IMR-90 (cell line): ENCODE results near the gene SSNA1. TPM values are rescaled to one million over a fixed set of nuclear protein-coding genes. Genes with fewer than 3 reads are reported as not detected.

ENCODE experiments used
- ATAC-seq: fragments of 200-7000 bp; cut with Tn5 transposase; 2 replicates; pipeline ENCODE4 v1.9.1; 2020; ENCODE audit warnings: low read depth, mild to moderate bottlenecking, moderate library complexity
- BruUV-seq: library from RNA; stranded (reverse); fragments of 400-500 nt; replicated peaks from 2 replicates; lab custom pipeline; 2021; lab: Mats Ljungman, UMichigan
- CTCF ChIA-PET: fragments of 300-600 bp; formaldehyde crosslinking; extraction: SDS; loops from one replicate; lab custom pipeline; 2021; ENCODE audit warnings: antibody characterized with exemption; lab: Yijun Ruan, JAX
- POLR2A ChIA-PET: fragments of 300-600 bp; sonication (Branson Sonifier 250); formaldehyde crosslinking; loops from one replicate; lab custom pipeline; 2022; ENCODE audit warnings: antibody characterized with exemption; ENCODE audit not compliant: unreplicated experiment; lab: Charles Lee
- DNase-seq: peaks from one replicate; pipeline ENCODE4 v3.0.0; 2013
- H2AFZ ChIP-seq: replicated peaks from 2 replicates; pipeline ENCODE3; 2013; ENCODE audit warnings: low read length, mild to moderate bottlenecking; ENCODE audit not compliant: poor library complexity
- H2AK5ac ChIP-seq: 2 replicates; pipeline ENCODE4 v1.6.1; 2013; ENCODE audit warnings: low read depth, low read length, inconsistent platforms
- H2AK9ac ChIP-seq: replicated peaks from 2 replicates; pipeline ENCODE3; 2013; ENCODE audit warnings: mild to moderate bottlenecking, low read depth, low read length, moderate library complexity; ENCODE audit not compliant: poor library complexity
- H2BK120ac ChIP-seq: 2 replicates; pipeline ENCODE4 v1.6.1; 2013; ENCODE audit warnings: low read depth, low read length, inconsistent platforms
- H2BK15ac ChIP-seq: 3 replicates; pipeline ENCODE4 v1.6.1; 2013; ENCODE audit warnings: low read depth, low read length, inconsistent platforms
- H2BK20ac ChIP-seq: 2 replicates; pipeline ENCODE4 v1.6.1; 2013; ENCODE audit warnings: low read depth, mild to moderate bottlenecking, inconsistent platforms, low read length, moderate library complexity
- H2BK5ac ChIP-seq: 2 replicates; pipeline ENCODE4 v1.6.1; 2013; ENCODE audit warnings: mild to moderate bottlenecking, low read depth, low read length, inconsistent platforms; ENCODE audit not compliant: poor library complexity, severe bottlenecking
- H3K14ac ChIP-seq: replicated peaks from 2 replicates; pipeline ENCODE4 v1.6.1; 2013; ENCODE audit warnings: low read depth, low read length, inconsistent platforms
- H3K18ac ChIP-seq: 2 replicates; pipeline ENCODE4 v1.6.1; 2013; ENCODE audit warnings: low read depth, low read length, control low read depth
- H3K23ac ChIP-seq: 2 replicates; pipeline ENCODE4 v1.6.1; 2013; ENCODE audit warnings: low read depth, low read length, inconsistent platforms
- H3K27ac ChIP-seq: 2 replicates; pipeline ENCODE4 v1.5.1; 2013; ENCODE audit warnings: mild to moderate bottlenecking, control low read depth, low read length; ENCODE audit not compliant: insufficient read depth
- H3K27me3 ChIP-seq: 2 replicates; pipeline ENCODE4 v1.6.1; 2013; ENCODE audit warnings: low read length; ENCODE audit not compliant: control insufficient read depth, insufficient read depth
- H3K36me3 ChIP-seq: 2 replicates; pipeline ENCODE4 v1.6.1; 2013; ENCODE audit warnings: low read length, mixed read lengths; ENCODE audit not compliant: control insufficient read depth, insufficient read depth
- H3K4ac ChIP-seq: 2 replicates; pipeline ENCODE4 v1.6.1; 2013; ENCODE audit warnings: low read depth, low read length, inconsistent platforms
- H3K4me1 ChIP-seq: 2 replicates; pipeline ENCODE4 v1.6.1; 2013; ENCODE audit warnings: low read length, mixed read lengths; ENCODE audit not compliant: control insufficient read depth, insufficient read depth
- H3K4me2 ChIP-seq: 2 replicates; pipeline ENCODE4 v1.6.1; 2013; ENCODE audit warnings: low read depth, mild to moderate bottlenecking, control low read depth, low read length, moderate library complexity
- H3K4me3 ChIP-seq: 2 replicates; pipeline ENCODE4 v1.5.1; 2013; ENCODE audit warnings: low read depth, mild to moderate bottlenecking, control low read depth, low read length, moderate library complexity; ENCODE audit not compliant: insufficient read depth
- H3K56ac ChIP-seq: 2 replicates; pipeline ENCODE4 v1.6.1; 2013; ENCODE audit warnings: low read length, inconsistent platforms; ENCODE audit not compliant: insufficient read depth; ENCODE audit errors: extremely low read depth
- H3K79me1 ChIP-seq, 2 experiments: 2 replicates each; pipeline ENCODE4 v1.6.1; 2013; ENCODE audit warnings: low read length in 2 of 2, inconsistent platforms in 1 of 2, low read depth in 1 of 2
- H3K9ac ChIP-seq: 2 replicates; pipeline ENCODE4 v1.6.1; 2013; ENCODE audit warnings: low read depth, low read length, control low read depth
- H3K9me1 ChIP-seq: 2 replicates; pipeline ENCODE4 v1.6.1; 2013; ENCODE audit warnings: low read length, inconsistent platforms; ENCODE audit not compliant: insufficient read depth
- H3K9me3 ChIP-seq: 2 replicates; pipeline ENCODE4 v1.6.1; 2013; ENCODE audit warnings: low read length; ENCODE audit not compliant: control insufficient read depth, insufficient read depth
- H4K20me1 ChIP-seq: 2 replicates; pipeline ENCODE4 v1.6.1; 2013; ENCODE audit warnings: low read length, inconsistent platforms; ENCODE audit not compliant: insufficient read depth
- H4K5ac ChIP-seq: 2 replicates; pipeline ENCODE4 v1.6.1; 2013; ENCODE audit warnings: mild to moderate bottlenecking, low read depth, low read length, control low read depth
- H4K8ac ChIP-seq, 2 experiments: 2 replicates each; pipeline ENCODE4 v1.6.1; 2013; ENCODE audit warnings: low read depth in 2 of 2, low read length in 2 of 2, control low read depth in 1 of 2, inconsistent platforms in 1 of 2
- H4K91ac ChIP-seq: 2 replicates; pipeline ENCODE4 v1.6.1; 2013; ENCODE audit warnings: low read depth, low read length, inconsistent platforms; ENCODE audit not compliant: insufficient read depth
- BHLHE40 ChIP-seq: fragments of 150-350 bp; IDR thresholded peaks from 2 replicates; pipeline ENCODE4 v1.6.1; 2016; ENCODE audit warnings: mild to moderate bottlenecking, low read depth, low read length
- CEBPB ChIP-seq: IDR thresholded peaks from 2 replicates; pipeline ENCODE4 v1.6.1; 2012; ENCODE audit warnings: low read depth, low read length, improper control_type of control experiment
- CHD1 ChIP-seq: IDR thresholded peaks from 2 replicates; pipeline ENCODE4 v1.6.1; 2012; ENCODE audit warnings: low read depth, low read length, improper control_type of control experiment
- FOS ChIP-seq: fragments of 150-350 bp; IDR thresholded peaks from 2 replicates; pipeline ENCODE4 v1.6.1; 2016; ENCODE audit warnings: low read depth, low read length
- MAFK ChIP-seq: IDR thresholded peaks from 2 replicates; pipeline ENCODE4 v1.6.1; 2012; ENCODE audit warnings: low read depth, low read length, improper control_type of control experiment
- MAZ ChIP-seq: IDR thresholded peaks from 2 replicates; pipeline ENCODE4 v1.6.1; 2012; ENCODE audit warnings: low read depth, mild to moderate bottlenecking, low read length, improper control_type of control experiment, moderate library complexity, borderline replicate concordance
- MXI1 ChIP-seq: IDR thresholded peaks from 2 replicates; pipeline ENCODE4 v1.6.1; 2012; ENCODE audit warnings: low read depth, mild to moderate bottlenecking, low read length, moderate library complexity, borderline replicate concordance
- POLR2A ChIP-seq: IDR thresholded peaks from 2 replicates; pipeline ENCODE4 v1.6.1; 2012; ENCODE audit warnings: mild to moderate bottlenecking, low read depth, low read length
- RAD21 ChIP-seq: IDR thresholded peaks from 2 replicates; pipeline ENCODE4 v1.6.1; 2012; ENCODE audit warnings: low read length, improper control_type of control experiment
- RCOR1 ChIP-seq: IDR thresholded peaks from 2 replicates; pipeline ENCODE4 v1.6.1; 2012; ENCODE audit warnings: mild to moderate bottlenecking, low read length, improper control_type of control experiment; ENCODE audit not compliant: insufficient replicate concordance
- RFX5 ChIP-seq: IDR thresholded peaks from 2 replicates; pipeline ENCODE4 v1.8.0; 2012; ENCODE audit warnings: low read depth, mild to moderate bottlenecking, low read length, moderate library complexity
- WGBS, 2 experiments: methylation state at CpG; one replicate each; pipeline versions ENCODE4 v1.1.5 to v1.1.7; 2013; ENCODE audit warnings: missing lambda C conversion rate in 2 of 2; ENCODE audit not compliant: insufficient read length in 1 of 2; ENCODE audit errors: extremely low coverage in 2 of 2; 5-methylcytosine and 5-hydroxymethylcytosine counted together
- dilution Hi-C: fragments of 300-500 bp; cut with HindIII; formaldehyde crosslinking; loops from one replicate; pipeline ENCODE4 v1.14.3; 2018; ENCODE audit warnings: low sequenced_read_pairs; ENCODE audit not compliant: unreplicated experiment
- in situ Hi-C: fragments of 300-500 bp; cut with MboI; formaldehyde crosslinking; loops from 3 replicates; pipeline ENCODE4 v1.14.3; 2019; ENCODE audit warnings: low sequenced_read_pairs, inconsistent platforms, mixed read lengths
- intact Hi-C: fragments of 100-400 bp; cut with micrococcal nuclease; formaldehyde crosslinking; loops from 2 replicates; pipeline ENCODE4 v1.10.0; 2022
- polyA plus RNA-seq, 3 experiments: library from polyadenylated mRNA; depleted of rRNA; stranded (reverse); fragments of >200 nt; gene quantifications; 2 replicates each; pipeline ENCODE4 v1.2.3, GENCODE V29; 2012; ENCODE audit warnings: low replicate concordance in 1 of 3
- total RNA-seq: library from RNA; depleted of rRNA; stranded (reverse); fragments of >200 nt; gene quantifications from 2 replicates; pipeline ENCODE4 v1.2.3, GENCODE V29; 2012
- TF ChIP-seq, protein P1 (sequence below): fragments of 150-350 bp; IDR thresholded peaks from 2 replicates; pipeline ENCODE4 v1.6.1; 2017; ENCODE audit warnings: mild to moderate bottlenecking, antibody characterized with exemption, low read length, low read depth
- TF ChIP-seq, protein P2 (sequence below): fragments of 150-350 bp; IDR thresholded peaks from 2 replicates; pipeline ENCODE4 v1.6.1; 2016; ENCODE audit warnings: low read depth, mild to moderate bottlenecking, low read length, moderate library complexity, borderline replicate concordance

SSNA1 gene
- total and polyA plus RNA-seq, 2 of the 4 experiments (the other 2 are of a cell fraction) = 55.7 to 86.7 TPM

DNA sequence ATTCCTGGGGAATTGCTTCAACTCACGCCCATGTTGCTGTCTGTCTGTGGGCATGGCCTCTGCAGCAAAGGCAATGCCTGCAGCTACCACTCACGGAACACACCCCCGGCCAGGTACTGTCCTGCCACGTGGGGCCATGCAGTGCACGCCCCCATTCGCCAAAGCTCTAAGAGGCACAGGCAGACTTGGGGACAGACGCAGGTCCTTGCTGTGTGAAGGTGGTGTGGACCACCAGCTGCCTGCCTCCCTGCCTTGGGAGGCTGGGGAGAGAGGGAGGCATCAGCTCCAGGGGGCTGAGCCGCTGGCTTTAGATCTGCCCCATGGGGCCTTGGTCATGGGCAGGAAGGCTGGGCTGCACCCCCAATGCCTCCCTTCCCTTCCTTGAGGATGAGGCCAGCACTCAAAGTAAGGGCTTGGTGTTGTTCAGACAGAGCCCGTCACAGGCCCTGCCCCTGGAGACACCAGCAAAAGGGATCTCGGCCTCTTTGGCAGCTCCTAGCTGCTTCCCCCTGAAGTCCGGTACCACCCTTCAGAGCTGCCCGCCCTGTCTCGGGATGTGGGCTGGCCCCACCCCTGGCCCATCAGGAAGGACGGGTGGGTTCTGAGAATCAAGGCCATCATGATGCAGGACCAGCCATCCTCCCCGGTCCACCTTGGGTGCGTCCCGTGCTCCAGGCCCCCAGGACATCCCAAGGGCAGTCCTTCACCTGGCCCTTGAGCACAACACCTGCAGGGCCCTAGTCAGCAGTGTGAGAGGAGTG, 47.2 kb upstream of the SSNA1 start (continued):
- TF ChIP-seq BHLHE40 = no peak

DNA sequence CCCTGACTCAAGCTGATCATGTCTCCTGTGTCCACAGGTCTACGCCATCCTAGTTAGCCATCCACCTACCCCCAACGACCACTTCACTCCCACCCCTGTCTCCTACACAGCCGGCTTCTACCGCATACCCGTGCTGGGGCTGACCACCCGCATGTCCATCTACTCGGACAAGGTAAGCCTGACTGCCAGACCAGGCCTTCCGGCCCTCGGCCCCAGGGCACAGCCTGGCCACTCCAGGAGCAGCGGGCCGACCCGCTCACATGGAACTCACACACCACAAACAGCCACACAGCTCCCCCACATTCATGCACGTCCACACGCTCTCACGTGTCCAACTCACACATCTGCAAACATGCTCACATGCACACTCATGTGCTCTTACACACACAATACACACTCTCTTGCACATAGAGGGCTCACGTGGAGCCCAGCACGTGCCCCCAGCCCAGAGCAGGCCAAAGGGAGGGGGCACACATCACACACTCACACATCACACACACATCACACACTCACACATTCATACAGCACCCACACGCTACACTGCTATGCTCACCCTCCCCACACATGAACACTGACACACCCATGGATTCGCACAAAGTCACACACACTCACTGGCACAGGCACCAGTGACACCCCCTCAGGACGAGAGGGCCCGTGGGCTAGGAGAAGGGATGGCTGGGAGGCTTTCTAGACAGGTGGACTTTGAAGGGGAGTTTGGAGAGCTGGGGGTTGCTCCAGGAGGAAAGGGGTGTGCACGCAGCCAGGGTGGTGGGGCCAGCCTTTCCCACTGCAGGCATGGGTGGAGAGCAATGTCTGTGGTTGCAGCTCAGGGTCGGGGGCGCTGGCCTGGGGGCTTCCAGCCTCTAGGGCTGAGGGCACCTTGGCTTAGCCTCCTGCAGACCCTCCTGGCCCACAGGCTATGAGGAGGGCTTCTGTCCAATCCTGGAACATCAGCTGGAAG, 46.2 kb upstream of the SSNA1 start:
- Histone ChIP-seq H2BK120ac (no peak overlapping the region), H4K20me1 (no peaks in the 10 kb centered on the region; the same call in 1 of the 2 replicates), H3K4ac (no peak overlapping the region), H3K9me1 (peaks cover 6% of the 10 kb centered on the region; the same call in 1 of the 2 replicates), H3K4me3 (no peak overlapping the region), H3K9me3 (no peaks in the 10 kb centered on the region), H2AFZ (no peak overlapping the region), H3K18ac (no peak overlapping the region), H3K23ac (no peak overlapping the region), H3K4me1 (no peaks in the 10 kb centered on the region; the same call in 1 of the 2 replicates), H3K56ac (no peak overlapping the region), H3K36me3 (no peaks in the 10 kb centered on the region), H2BK20ac (no peak overlapping the region), H3K79me1 (no peaks in the 10 kb centered on the region), H3K4me2 (no peak overlapping the region), H3K14ac (no peak overlapping the region), H2BK5ac (no peak overlapping the region), H4K91ac (no peak overlapping the region), H4K8ac (no peak overlapping the region), H3K9ac (no peak overlapping the region), H4K5ac (no peak overlapping the region), H2AK5ac (no peak overlapping the region), H2AK9ac (no peak overlapping the region), H3K27ac (no peak overlapping the region), H3K27me3 (peaks cover 56% of the 10 kb centered on the region), H2BK15ac (no peak overlapping the region)
- dilution Hi-C loops (no loop called here), in situ Hi-C loops (no loop called here), intact Hi-C loops (no loop called here)
- CTCF ChIA-PET = no interaction called here
- WGBS, 2 experiments = 63% methylated on average over 17 of the region's 24 CpGs; no CpG with 5 or more reads in 1 of the 2 experiments
- DNase-seq = no peak
- POLR2A ChIA-PET = no interaction called here
- BruUV-seq = no TSS peak
- no peak for ATAC-seq
- TF ChIP-seq, protein P1, sequence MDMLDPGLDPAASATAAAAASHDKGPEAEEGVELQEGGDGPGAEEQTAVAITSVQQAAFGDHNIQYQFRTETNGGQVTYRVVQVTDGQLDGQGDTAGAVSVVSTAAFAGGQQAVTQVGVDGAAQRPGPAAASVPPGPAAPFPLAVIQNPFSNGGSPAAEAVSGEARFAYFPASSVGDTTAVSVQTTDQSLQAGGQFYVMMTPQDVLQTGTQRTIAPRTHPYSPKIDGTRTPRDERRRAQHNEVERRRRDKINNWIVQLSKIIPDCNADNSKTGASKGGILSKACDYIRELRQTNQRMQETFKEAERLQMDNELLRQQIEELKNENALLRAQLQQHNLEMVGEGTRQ = no peak
- TF ChIP-seq MAFK (no peak), RFX5 (no peak), CHD1 (no peak), CEBPB (no peak), RAD21 (no peak), MAZ (no peak), FOS (no peak), RCOR1 (no peak), POLR2A (no peak), MXI1 (no peak)
- TF ChIP-seq, protein P2, sequence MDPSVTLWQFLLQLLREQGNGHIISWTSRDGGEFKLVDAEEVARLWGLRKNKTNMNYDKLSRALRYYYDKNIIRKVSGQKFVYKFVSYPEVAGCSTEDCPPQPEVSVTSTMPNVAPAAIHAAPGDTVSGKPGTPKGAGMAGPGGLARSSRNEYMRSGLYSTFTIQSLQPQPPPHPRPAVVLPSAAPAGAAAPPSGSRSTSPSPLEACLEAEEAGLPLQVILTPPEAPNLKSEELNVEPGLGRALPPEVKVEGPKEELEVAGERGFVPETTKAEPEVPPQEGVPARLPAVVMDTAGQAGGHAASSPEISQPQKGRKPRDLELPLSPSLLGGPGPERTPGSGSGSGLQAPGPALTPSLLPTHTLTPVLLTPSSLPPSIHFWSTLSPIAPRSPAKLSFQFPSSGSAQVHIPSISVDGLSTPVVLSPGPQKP = no peak
